ENCODE data around the gene KCNQ1.

The KCNQ1 gene

GRCh38 chr11:2693271-2694261 lies 248.8 kb downstream of the KCNQ1 start:
- no peaks in the 10 kb centered on the region for H3K9me3 ChIP-seq (ENCODE audit: control insufficient read depth, insufficient read depth, low read length)
- peak overlapping the region; percentile 22 for H3K4me3 ChIP-seq (ENCODE audit: low read depth, low read length)
- peaks cover 88% of the 10 kb centered on the region for H3K4me1 ChIP-seq (ENCODE audit: control insufficient read depth, insufficient read depth, low read length)
- H3K27me3 ChIP-seq (ENCODE audit: control insufficient read depth, insufficient read depth, low read length): no peaks in the 10 kb centered on the region
- no peaks in the 10 kb centered on the region for H3K36me3 ChIP-seq (ENCODE audit: control insufficient read depth, insufficient read depth, low read length)
- H3K9ac ChIP-seq (ENCODE audit: low read depth, low read length): peak overlapping the region; percentile 17; the same call in 1 of the 2 replicates
- peak overlapping the region; percentile 93 for H3K27ac ChIP-seq (ENCODE audit: low read depth, low read length)

- Histone ChIP-seq H3K9me3 (ENCODE audit: control insufficient read depth, insufficient read depth, low read length) (no peaks in the 10 kb centered on the region), H3K4me1 (ENCODE audit: control insufficient read depth, insufficient read depth, low read length) (peaks cover 84% of the 10 kb centered on the region), H3K36me3 (ENCODE audit: control insufficient read depth, insufficient read depth, low read length) (no peaks in the 10 kb centered on the region), H3K27ac (ENCODE audit: low read depth, low read length) (peak overlapping the region; percentile 93), H3K27me3 (ENCODE audit: control insufficient read depth, insufficient read depth, low read length) (no peaks in the 10 kb centered on the region), H3K4me3 (ENCODE audit: low read depth, low read length) (peak overlapping the region; percentile 22; the same call in 1 of the 2 replicates), H3K9ac (ENCODE audit: low read depth, low read length) (no peak overlapping the region)
Observed at GRCh38 chr11:2694495-2694894, 249.7 kb downstream of the KCNQ1 start.

- Histone ChIP-seq H3K27ac (ENCODE audit: low read depth, low read length) (no peak overlapping the region), H3K4me1 (ENCODE audit: control insufficient read depth, insufficient read depth, low read length) (peaks cover 77% of the 10 kb centered on the region), H3K9ac (ENCODE audit: low read depth, low read length) (no peak overlapping the region), H3K36me3 (ENCODE audit: control insufficient read depth, insufficient read depth, low read length) (no peaks in the 10 kb centered on the region), H3K27me3 (ENCODE audit: control insufficient read depth, insufficient read depth, low read length) (no peaks in the 10 kb centered on the region), H3K4me3 (ENCODE audit: low read depth, low read length) (no peak overlapping the region), H3K9me3 (ENCODE audit: control insufficient read depth, insufficient read depth, low read length) (no peaks in the 10 kb centered on the region)
Observed at GRCh38 chr11:2694995-2695939, 250.5 kb downstream of the KCNQ1 start.

- peaks cover 5% of the 10 kb centered on the region for H3K27me3 ChIP-seq (ENCODE audit: control insufficient read depth, insufficient read depth, low read length)
- no peak overlapping the region for H3K4me3 ChIP-seq (ENCODE audit: low read depth, low read length)
- H3K9ac ChIP-seq (ENCODE audit: low read depth, low read length): no peak overlapping the region
Observed at GRCh38 chr11:2696455-2696854, 251.6 kb downstream of the KCNQ1 start.

GRCh38 chr11:2697866-2698265 lies 253.1 kb downstream of the KCNQ1 start:
- H3K27me3 ChIP-seq (ENCODE audit: control insufficient read depth, insufficient read depth, low read length): peaks cover 19% of the 10 kb centered on the region
- no peak overlapping the region for H3K27ac ChIP-seq (ENCODE audit: low read depth, low read length)
- peaks cover 64% of the 10 kb centered on the region for H3K4me1 ChIP-seq (ENCODE audit: control insufficient read depth, insufficient read depth, low read length)
- no peak overlapping the region for H3K9ac ChIP-seq (ENCODE audit: low read depth, low read length)
- H3K36me3 ChIP-seq (ENCODE audit: control insufficient read depth, insufficient read depth, low read length): no peaks in the 10 kb centered on the region
- peak overlapping the region; percentile 69 for H3K4me3 ChIP-seq (ENCODE audit: low read depth, low read length)
- H3K9me3 ChIP-seq (ENCODE audit: control insufficient read depth, insufficient read depth, low read length): no peaks in the 10 kb centered on the region

More at GRCh38 chr11:2696455-2696854, 251.6 kb downstream of the KCNQ1 start:
- no peaks in the 10 kb centered on the region for H3K36me3 ChIP-seq (ENCODE audit: control insufficient read depth, insufficient read depth, low read length)
- no peak overlapping the region for H3K27ac ChIP-seq (ENCODE audit: low read depth, low read length)
- peaks cover 73% of the 10 kb centered on the region for H3K4me1 ChIP-seq (ENCODE audit: control insufficient read depth, insufficient read depth, low read length)
- no peaks in the 10 kb centered on the region for H3K9me3 ChIP-seq (ENCODE audit: control insufficient read depth, insufficient read depth, low read length)

GRCh38 chr11:2698386-2699184 lies 253.8 kb downstream of the KCNQ1 start:
- Histone ChIP-seq H3K4me3 (ENCODE audit: low read depth, low read length) (peak overlapping the region; percentile 69), H3K9me3 (ENCODE audit: control insufficient read depth, insufficient read depth, low read length) (no peaks in the 10 kb centered on the region), H3K9ac (ENCODE audit: low read depth, low read length) (peak overlapping the region; percentile 11), H3K27me3 (ENCODE audit: control insufficient read depth, insufficient read depth, low read length) (peaks cover 26% of the 10 kb centered on the region), H3K4me1 (ENCODE audit: control insufficient read depth, insufficient read depth, low read length) (peaks cover 66% of the 10 kb centered on the region), H3K27ac (ENCODE audit: low read depth, low read length) (no peak overlapping the region), H3K36me3 (ENCODE audit: control insufficient read depth, insufficient read depth, low read length) (no peaks in the 10 kb centered on the region)

- H3K27ac ChIP-seq (ENCODE audit: low read depth, low read length): no peak overlapping the region
- H3K9ac ChIP-seq (ENCODE audit: low read depth, low read length): peak overlapping the region; percentile 11
- peaks cover 66% of the 10 kb centered on the region for H3K4me1 ChIP-seq (ENCODE audit: control insufficient read depth, insufficient read depth, low read length)
- no peaks in the 10 kb centered on the region for H3K9me3 ChIP-seq (ENCODE audit: control insufficient read depth, insufficient read depth, low read length)
- peak overlapping the region; percentile 69 for H3K4me3 ChIP-seq (ENCODE audit: low read depth, low read length)
- H3K36me3 ChIP-seq (ENCODE audit: control insufficient read depth, insufficient read depth, low read length): no peaks in the 10 kb centered on the region
- H3K27me3 ChIP-seq (ENCODE audit: control insufficient read depth, insufficient read depth, low read length): peaks cover 32% of the 10 kb centered on the region
Observed at GRCh38 chr11:2699185-2699530, 254.3 kb downstream of the KCNQ1 start.

- H3K9ac ChIP-seq (ENCODE audit: low read depth, low read length): peak within 1 kb of the TSS; percentile 65
- no peaks in the 10 kb centered on the region for H3K36me3 ChIP-seq (ENCODE audit: control insufficient read depth, insufficient read depth, low read length)
- H3K9me3 ChIP-seq (ENCODE audit: control insufficient read depth, insufficient read depth, low read length): no peaks in the 10 kb centered on the region
- peak within 1 kb of the TSS; percentile 39 for H3K27ac ChIP-seq (ENCODE audit: low read depth, low read length)
- H3K27me3 ChIP-seq (ENCODE audit: control insufficient read depth, insufficient read depth, low read length): peaks cover 38% of the 10 kb centered on the region
- peaks cover 60% of the 10 kb centered on the region for H3K4me1 ChIP-seq (ENCODE audit: control insufficient read depth, insufficient read depth, low read length)
- H3K4me3 ChIP-seq (ENCODE audit: low read depth, low read length): peak within 1 kb of the TSS; percentile 69
Observed at GRCh38 chr11:2699531-2700414, 255.0 kb downstream of the KCNQ1 start, which contains the start of gene KCNQ1OT1. TSS of gene KCNQ1OT1 (minus strand) at chr11:2699994.

GRCh38 chr11:2700415-2701211 lies 255.8 kb downstream of the KCNQ1 start:
- Histone ChIP-seq H3K4me3 (ENCODE audit: low read depth, low read length) (peak overlapping the region; percentile 54), H3K27ac (ENCODE audit: low read depth, low read length) (peak overlapping the region; percentile 39), H3K9ac (ENCODE audit: low read depth, low read length) (no peak overlapping the region), H3K9me3 (ENCODE audit: control insufficient read depth, insufficient read depth, low read length) (no peaks in the 10 kb centered on the region), H3K27me3 (ENCODE audit: control insufficient read depth, insufficient read depth, low read length) (peaks cover 45% of the 10 kb centered on the region), H3K4me1 (ENCODE audit: control insufficient read depth, insufficient read depth, low read length) (peaks cover 52% of the 10 kb centered on the region), H3K36me3 (ENCODE audit: control insufficient read depth, insufficient read depth, low read length) (no peaks in the 10 kb centered on the region)
